ENCODE measurements around the gene NOTCH2.

The NOTCH2 gene

DNA sequence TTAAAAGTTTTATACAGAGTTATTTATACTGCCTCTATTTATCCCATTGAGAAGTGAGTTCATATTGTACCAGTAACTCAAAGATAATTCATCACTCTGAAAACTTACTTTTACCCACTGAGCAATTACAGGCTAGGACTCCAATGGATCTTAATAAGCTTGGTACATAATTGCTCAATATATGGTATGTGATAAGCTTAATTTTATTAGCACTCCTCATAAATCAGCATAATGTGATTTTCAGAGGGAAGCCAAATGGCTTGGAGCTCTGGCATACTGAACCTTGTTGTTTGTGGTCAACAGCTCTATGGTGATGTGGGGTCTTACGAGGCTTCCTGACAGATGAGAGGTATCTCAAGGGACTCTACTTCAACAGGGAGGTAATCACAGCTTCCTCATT is 199.5 kb downstream of the NOTCH2 start:
- DNase-seq: no peak

DNA sequence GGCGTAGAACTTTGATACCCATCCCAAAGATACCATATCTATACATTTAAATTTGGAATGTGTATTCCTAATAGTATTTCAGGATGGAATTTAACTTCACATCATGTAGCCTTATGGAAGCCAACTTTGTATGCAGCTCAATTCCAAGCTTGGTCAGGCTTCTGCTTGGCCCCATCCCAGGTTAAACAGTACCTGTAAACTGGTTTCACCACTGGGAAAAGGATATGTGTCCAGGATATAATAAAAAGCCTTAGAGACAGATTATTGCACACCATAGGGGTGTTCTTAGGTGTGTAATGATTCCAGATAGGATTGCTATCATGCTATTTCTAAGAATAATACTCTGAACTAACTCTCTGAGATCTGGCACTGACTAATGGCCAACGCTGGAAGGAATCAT is 201.3 kb downstream of the NOTCH2 start:
- DNase-seq: no peak

DNA sequence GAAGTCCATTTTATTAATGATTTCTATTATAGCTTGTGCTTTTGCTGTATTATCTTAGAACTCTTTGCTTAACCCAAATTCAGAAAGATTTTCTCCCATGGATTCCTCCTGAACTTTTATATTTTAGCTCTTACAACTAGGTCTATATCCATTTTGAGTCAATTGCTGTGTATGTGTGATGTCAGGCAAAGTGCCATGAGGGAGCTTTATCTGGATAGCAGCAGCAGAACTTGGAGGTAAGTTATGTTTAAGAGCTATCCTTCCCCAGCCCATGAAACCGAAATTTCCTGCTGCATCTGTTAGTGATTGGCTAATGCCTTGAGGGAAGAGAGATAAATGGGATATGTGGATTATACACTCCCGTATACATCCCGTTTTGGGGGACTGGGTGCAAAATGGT is 203.0 kb downstream of the NOTCH2 start:
- no peak for DNase-seq

DNA sequence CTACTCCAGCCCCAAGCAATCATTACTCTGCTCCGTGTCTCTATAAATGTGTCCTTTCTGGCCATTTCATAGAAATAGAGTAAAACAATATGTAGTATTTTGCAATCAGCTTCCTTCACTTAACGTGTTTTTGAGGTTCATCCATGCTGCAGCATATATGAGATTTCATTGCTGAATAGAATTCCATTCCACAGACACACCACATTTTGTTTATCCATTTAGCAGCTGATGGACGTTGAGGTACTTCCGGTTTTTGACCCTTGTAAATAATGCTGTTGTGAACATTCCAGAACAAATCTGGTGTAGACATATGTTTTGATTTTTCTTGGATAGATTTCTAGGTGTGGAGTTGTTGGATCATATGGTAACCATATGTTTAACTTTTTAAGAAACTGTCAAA is 203.8 kb downstream of the NOTCH2 start:
- no peak for DNase-seq

DNA sequence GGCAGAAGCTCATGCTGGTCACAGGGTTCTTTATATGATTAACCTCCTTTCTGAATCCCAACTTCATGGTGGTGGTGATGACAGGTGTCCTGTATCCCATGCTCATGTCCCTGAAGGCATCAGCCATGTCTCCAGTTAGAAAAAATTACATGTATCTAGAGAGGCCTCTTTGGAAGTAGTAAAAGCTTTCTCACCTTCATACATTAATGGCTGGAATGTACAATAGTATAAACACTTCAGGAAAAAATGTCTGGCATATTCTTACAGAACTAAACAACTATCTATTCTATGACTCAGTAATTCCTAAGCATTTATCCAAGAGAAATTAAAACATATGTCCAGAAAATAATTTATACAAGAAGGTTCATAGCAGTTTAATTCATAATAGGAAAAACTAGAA is 207.2 kb downstream of the NOTCH2 start:
- no peak for DNase-seq
